ENCODE data around the gene ZHX3. TPM values are rescaled to one million over a fixed set of nuclear protein-coding genes. Genes with fewer than 3 reads are reported as not detected.

The ZHX3 gene
- polyA plus RNA-seq, 1 experiment = 24.1 TPM

DNA sequence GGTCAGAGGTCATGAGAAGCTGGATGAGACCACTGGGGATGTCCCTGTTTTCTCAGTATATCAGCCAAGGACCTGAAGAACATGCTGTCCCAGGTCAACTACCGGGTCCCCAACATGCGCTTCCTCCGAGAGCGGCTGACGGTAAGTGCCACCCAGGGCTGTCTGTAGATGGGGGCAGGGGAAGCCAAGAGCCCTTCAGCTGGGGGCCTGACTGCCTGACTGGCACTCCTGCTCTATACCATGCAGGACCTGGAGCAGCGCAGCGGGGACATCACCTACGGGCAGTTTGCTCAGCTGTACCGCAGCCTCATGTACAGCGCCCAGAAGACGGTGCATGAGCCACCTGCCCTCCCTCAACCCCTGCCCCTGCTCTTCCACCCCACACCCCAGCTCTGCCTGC lies 155.1 kb downstream of the ZHX3 start:
- Histone ChIP-seq H3K27ac (ENCODE audit: low read depth, low read length) (no peak overlapping the region), H3K4me3 (ENCODE audit: low read depth, low read length) (no peak overlapping the region), H3K27me3 (ENCODE audit: control insufficient read depth, insufficient read depth, low read length) (no peaks in the 10 kb centered on the region), H3K9me3 (ENCODE audit: control insufficient read depth, insufficient read depth, low read length) (no peaks in the 10 kb centered on the region; the same call in 1 of the 2 replicates)
- CTCF ChIA-PET = interaction anchor here (1.3 kb wide), 1 partner anchor 10 kb away, joined by 5 read pairs; no protein-coding TSS in a partner anchor
- TF ChIP-seq, protein P1, sequence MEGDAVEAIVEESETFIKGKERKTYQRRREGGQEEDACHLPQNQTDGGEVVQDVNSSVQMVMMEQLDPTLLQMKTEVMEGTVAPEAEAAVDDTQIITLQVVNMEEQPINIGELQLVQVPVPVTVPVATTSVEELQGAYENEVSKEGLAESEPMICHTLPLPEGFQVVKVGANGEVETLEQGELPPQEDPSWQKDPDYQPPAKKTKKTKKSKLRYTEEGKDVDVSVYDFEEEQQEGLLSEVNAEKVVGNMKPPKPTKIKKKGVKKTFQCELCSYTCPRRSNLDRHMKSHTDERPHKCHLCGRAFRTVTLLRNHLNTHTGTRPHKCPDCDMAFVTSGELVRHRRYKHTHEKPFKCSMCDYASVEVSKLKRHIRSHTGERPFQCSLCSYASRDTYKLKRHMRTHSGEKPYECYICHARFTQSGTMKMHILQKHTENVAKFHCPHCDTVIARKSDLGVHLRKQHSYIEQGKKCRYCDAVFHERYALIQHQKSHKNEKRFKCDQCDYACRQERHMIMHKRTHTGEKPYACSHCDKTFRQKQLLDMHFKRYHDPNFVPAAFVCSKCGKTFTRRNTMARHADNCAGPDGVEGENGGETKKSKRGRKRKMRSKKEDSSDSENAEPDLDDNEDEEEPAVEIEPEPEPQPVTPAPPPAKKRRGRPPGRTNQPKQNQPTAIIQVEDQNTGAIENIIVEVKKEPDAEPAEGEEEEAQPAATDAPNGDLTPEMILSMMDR (IDR thresholded peaks at IDR 0.05; ENCODE audit: low read depth, low read length) = no peak
- POLR2A ChIA-PET = no interaction called here
- DNase-seq (ENCODE audit: low read depth, low spot score) = no peak

GRCh38 chr20:41161886-41162285 lies 155.6 kb downstream of the ZHX3 start:
- ChIA-PET POLR2A (no interaction called here), CTCF (no interaction called here)
- H3K27me3 ChIP-seq (ENCODE audit: control insufficient read depth, insufficient read depth, low read length) = no peaks in the 10 kb centered on the region
- DNase-seq (ENCODE audit: low read depth, low spot score) = no peak
- TF ChIP-seq, protein P1 (IDR thresholded peaks at IDR 0.05; ENCODE audit: low read depth, low read length) = no peak
- no peak overlapping the region for H3K27ac ChIP-seq (ENCODE audit: low read depth, low read length)
- H3K9me3 ChIP-seq (ENCODE audit: control insufficient read depth, insufficient read depth, low read length) = no peaks in the 10 kb centered on the region; the same call in 1 of the 2 replicates
- no peak overlapping the region for H3K4me3 ChIP-seq (ENCODE audit: low read depth, low read length)

GRCh38 chr20:41160686-41161085 lies 156.8 kb downstream of the ZHX3 start:
- CTCF ChIA-PET = interaction anchor here (1.4 kb wide), 1 partner anchor 12 kb away, joined by 5 read pairs; no protein-coding TSS in a partner anchor
- no peak for DNase-seq (ENCODE audit: low read depth, low spot score)

GRCh38 chr20:41159547-41159946 lies 158.0 kb downstream of the ZHX3 start:
- no peak for DNase-seq (ENCODE audit: low read depth, low spot score)
- ChIA-PET CTCF (interaction anchor here (1.4 to 1.5 kb wide), 2 partner anchors 14 to 193 kb away, joined by 3 to 5 read pairs; no protein-coding TSS in a partner anchor), POLR2A (no interaction called here)
- Histone ChIP-seq H3K4me3 (ENCODE audit: low read depth, low read length) (no peak overlapping the region), H3K9me3 (ENCODE audit: control insufficient read depth, insufficient read depth, low read length) (no peaks in the 10 kb centered on the region; the same call in 1 of the 2 replicates), H3K27me3 (ENCODE audit: control insufficient read depth, insufficient read depth, low read length) (no peaks in the 10 kb centered on the region), H3K27ac (ENCODE audit: low read depth, low read length) (no peak overlapping the region)
- TF ChIP-seq, protein P1 (IDR thresholded peaks at IDR 0.05; ENCODE audit: low read depth, low read length) = no peak

More at GRCh38 chr20:41160686-41161085, 156.8 kb downstream of the ZHX3 start:
- POLR2A ChIA-PET = no interaction called here
- Histone ChIP-seq H3K27me3 (ENCODE audit: control insufficient read depth, insufficient read depth, low read length) (no peaks in the 10 kb centered on the region), H3K27ac (ENCODE audit: low read depth, low read length) (no peak overlapping the region), H3K9me3 (ENCODE audit: control insufficient read depth, insufficient read depth, low read length) (no peaks in the 10 kb centered on the region; the same call in 1 of the 2 replicates), H3K4me3 (ENCODE audit: low read depth, low read length) (no peak overlapping the region)
- TF ChIP-seq, protein P1 (IDR thresholded peaks at IDR 0.05; ENCODE audit: low read depth, low read length) = no peak

DNA sequence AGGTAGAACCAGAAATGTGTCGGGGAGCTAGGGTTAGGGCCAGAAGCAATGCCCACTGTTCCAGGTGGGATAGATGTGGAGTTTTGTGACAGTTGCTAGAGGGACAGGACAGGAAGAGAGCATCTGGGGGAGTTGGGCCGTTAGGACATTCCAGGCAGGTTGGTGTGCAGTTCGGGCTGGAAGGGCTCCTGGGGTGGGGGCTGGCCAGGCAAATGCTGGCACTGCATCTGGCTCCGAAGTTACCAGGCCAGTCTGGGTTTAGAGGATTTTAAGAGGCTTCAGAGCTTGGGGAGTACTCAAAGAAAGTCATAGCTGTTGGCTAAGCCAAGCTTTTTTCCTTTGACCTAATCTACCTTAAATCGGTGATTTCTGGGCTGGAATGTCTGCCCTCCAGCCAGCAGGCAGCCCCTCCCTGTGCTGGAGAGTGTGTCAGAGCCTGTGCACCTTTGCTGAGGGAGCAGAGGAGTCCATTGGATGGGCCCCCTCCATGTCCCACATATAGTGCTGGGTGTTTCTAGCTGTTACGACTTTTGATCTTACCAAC lies 159.4 kb downstream of the ZHX3 start:
- TF ChIP-seq, protein P1 (IDR thresholded peaks at IDR 0.05; ENCODE audit: low read depth, low read length) = no peak
- no peaks in the 10 kb centered on the region; the same call in 1 of the 2 replicates for H3K9me3 ChIP-seq (ENCODE audit: control insufficient read depth, insufficient read depth, low read length)
- ChIA-PET CTCF (interaction anchor here (1.4 to 1.6 kb wide), 3 partner anchors 14 to 253 kb away, joined by 3 to 5 read pairs (median 4); no protein-coding TSS in a partner anchor), POLR2A (interaction anchor here (0.7 kb wide), 1 partner anchor 178 kb away, joined by 3 read pairs; no protein-coding TSS in a partner anchor)
- H3K27ac ChIP-seq (ENCODE audit: low read depth, low read length) = no peak overlapping the region
- no peak for DNase-seq (ENCODE audit: low read depth, low spot score)
- no peaks in the 10 kb centered on the region for H3K27me3 ChIP-seq (ENCODE audit: control insufficient read depth, insufficient read depth, low read length)
- no peak overlapping the region for H3K4me3 ChIP-seq (ENCODE audit: low read depth, low read length)

Data from AG04450 (cell line).